GM21526 (cell line): ENCODE measurements around the gene GK.
"Not testable (repeated sequence)": the region's sequence is repeated elsewhere in the genome, so short reads cannot be mapped to it uniquely, and the experiment has no call there.

Experiments
- ATAC-seq: cut with Tn5 transposase; IDR thresholded peaks from one replicate; pipeline ENCODE4 v1.9.1; 2021; ENCODE audit warnings: moderate library complexity; ENCODE audit not compliant: unreplicated experiment, low FRiP score

The GK gene

GRCh38 chrX:30652527-30653414 is 452 bp upstream of the GK start:
- peak; percentile 90 for ATAC-seq

DNA sequence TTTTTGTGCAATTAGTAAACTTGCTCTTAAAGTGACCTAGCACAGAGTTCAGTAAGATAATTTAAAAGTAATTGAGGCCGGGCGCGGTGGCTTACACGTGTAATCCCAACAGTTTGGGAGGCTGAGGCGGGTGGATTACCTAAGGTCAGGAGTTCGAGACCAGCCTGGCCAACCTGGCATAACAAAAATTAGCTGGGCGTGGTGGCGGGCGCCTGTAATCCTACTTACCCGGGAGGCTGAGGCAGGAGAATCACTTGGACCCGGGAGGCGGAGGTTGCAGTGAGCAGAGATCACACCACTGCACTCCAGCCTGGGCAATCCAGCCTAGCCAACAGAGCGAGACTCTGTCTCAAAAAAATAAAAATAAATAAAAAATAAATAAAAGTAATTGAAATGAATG is 1.2 kb downstream of the GK start:
- not testable (repeated sequence) for ATAC-seq

- no peak for ATAC-seq
Measured at GRCh38 chrX:30654989-30655607, 1.9 kb downstream of the GK start.

GRCh38 chrX:30655991-30656390 is 2.8 kb downstream of the GK start:
- ATAC-seq, result no peak

- ATAC-seq, result no peak
Measured at GRCh38 chrX:30657196-30658161, 4.3 kb downstream of the GK start.

DNA sequence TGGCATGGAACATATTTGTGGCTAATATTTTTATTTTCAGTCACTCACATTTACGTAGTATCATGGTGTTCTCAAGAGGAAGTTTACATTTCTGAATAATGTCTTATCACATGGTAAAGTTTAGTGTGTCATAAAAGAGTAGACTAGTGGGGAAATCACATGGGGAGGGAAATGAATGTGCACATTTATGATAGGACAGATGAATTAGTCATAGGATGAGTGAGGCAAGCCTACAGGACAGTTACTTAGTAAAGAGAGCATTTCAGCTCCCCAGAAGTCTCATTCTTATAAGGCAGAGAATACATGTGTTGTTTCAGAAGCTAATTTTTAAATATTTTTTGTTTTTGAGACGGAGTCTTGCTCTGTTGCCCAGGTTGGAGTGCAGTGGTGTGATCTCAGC is 6.2 kb downstream of the GK start:
- no peak for ATAC-seq

- ATAC-seq, result no peak
Measured at GRCh38 chrX:30661228-30661627, 8.0 kb downstream of the GK start.

DNA sequence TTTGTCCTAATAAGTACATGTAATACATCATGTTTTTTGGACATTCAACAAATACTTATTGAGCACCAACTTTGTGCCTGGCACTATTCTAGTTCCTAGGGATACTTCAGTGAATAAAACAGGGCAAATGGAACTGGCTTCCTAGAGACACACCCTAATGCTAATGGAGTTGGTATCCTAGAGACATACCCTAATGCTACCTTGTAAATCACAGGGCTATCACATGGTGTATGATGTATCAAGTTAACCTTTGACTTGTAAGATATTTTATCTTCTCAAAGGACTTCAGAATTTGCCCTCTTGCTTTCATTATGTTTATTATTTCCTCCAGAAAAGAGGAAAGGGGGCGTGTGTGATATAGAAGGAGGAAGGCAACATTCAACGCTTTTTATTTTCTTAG is 10.1 kb downstream of the GK start:
- no peak for ATAC-seq

DNA sequence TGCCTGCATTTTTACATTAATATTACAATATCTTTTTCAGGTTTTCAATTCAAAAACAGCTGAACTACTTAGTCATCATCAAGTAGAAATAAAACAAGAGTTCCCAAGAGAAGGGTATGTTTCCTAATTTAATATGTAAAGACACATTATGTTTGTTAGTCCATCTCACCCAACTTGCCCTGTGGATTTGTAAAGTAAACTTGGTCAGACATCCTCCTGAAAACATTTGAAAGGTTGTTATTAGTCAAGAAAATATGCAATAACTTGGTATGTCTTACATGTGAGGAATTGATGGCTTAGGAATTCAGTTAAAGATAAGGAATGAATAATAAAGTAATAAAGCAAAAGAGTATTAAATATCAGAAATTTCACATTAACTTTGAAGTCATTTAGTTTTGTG is 12.2 kb downstream of the GK start:
- no peak for ATAC-seq

DNA sequence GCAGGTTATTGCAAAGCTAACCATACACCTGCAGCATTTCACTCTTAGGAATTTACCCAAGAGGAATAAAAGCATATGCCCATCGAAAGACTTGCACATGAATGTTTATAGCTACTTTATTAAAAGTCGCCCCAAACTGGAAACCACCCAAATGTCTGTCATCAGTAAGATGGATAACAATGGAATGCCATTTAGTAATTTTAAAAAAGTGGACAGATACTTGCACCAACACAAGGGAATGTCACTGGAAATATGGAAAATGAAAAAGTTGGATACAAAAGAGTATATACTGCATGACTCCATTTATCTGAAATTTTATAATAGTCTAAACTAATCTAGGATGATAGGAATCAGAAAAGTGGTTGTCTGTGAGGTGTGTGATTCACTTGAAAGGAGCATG is 12.9 kb downstream of the GK start:
- ATAC-seq, result no peak

DNA sequence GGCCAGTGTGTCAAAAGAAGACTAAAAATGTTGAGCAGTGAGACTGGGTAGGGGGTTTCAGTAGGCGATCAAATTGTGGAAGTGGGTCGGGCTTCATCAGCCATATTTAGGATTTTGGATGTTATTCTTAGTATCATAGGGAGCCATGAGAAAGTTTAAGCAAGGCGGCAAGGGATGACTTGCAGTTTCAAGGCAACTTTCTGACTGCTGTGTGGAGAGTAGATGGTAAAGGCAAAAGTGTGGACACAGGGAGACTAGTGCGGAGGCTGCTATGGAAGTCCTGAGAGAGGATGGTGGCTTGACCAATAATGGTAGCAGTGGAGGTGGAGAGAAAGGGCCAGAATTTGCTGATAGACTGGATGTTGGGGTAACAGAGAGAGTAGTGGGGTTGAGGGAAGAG is 15.4 kb downstream of the GK start:
- ATAC-seq, result no peak

GRCh38 chrX:30671189-30671588 is 18.0 kb downstream of the GK start:
- ATAC-seq, result not testable (repeated sequence)

DNA sequence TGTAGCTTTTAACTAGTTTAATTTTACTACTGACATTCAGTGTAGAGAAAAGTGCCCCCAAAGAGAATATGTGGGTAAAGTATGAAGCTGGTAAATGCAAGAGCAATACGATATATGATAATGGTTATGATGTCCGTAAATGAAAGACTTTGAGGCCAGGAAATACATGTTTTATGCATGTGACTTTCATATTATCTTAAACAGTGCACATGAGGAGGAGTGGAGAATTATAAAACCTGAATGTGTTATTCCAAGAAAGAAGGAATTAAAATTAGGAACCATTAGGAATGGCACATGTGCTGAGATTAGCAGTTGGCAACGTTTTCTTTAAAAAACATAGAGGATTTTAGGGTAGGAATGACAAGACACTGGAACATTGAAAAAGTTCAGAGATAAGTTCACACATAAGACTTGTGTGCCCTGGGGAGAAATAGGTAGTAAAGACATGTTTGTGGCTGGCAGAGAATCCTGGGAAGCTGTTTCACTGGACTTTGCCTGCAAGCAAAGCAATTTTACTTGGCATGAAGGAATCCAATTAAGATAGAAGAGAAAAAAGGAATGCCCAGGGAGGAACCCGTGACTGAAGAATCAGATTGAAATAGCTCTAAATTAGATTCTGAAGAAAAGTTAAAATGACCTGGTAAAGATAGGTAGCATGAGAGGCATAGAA is 20.0 kb downstream of the GK start:
- no peak for ATAC-seq

DNA sequence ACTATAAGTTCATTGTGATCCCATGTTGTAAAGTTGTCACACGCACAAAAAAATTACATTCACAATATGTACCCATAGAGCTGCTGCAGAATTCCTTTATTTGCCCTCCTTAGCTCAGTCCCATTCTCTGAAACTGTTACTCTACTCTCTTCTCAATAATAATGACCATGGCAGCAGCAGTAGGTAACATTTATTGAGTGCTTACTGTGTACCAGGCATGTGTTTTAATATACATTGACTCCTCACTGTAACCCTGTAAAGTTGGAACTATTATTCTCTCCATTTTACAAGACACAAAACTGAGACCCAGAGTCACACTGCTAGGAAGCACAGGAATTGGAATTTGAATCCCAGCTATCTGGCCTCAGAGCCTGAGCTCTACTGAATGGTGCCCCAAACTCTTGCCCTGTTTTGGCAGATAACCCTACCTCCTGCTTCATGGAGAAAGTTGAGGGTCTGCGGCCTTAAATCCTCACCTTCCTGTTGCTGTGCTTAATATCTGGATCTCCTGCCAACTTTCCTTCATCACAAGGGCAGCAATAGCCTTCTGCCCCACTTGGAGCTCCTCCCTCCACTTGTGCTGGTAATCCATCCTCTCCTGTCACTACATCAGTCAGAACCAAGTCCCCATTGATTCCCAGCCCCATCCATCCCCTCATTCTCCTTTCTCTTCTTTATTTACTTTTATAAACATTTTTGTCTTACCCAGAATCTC is 20.8 kb downstream of the GK start:
- no peak for ATAC-seq

- no peak for ATAC-seq
Measured at GRCh38 chrX:30674799-30675198, 21.6 kb downstream of the GK start.

- ATAC-seq, result no peak
Measured at GRCh38 chrX:30679369-30679768, 26.1 kb downstream of the GK start.

GRCh38 chrX:30680618-30681017 is 27.4 kb downstream of the GK start:
- ATAC-seq, result no peak

DNA sequence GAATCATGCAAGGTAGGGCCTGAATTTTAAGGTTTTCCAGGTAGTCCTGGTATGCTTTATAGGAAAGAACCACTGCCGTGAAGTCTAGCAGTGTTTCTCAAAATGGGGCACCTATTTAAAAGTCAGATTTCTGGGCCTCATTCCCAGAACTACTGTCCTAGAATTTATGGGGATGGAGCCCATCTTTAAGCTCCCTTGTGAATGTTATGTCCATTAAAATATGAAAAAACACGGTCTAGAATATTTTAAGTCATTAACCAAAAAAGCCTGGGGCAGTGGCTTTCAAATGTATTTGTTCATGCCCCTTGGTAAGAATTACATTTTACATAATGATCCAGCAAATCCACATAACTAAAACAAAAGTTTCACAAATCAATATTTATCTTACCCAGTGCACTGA is 35.4 kb downstream of the GK start:
- no peak for ATAC-seq

- no peak for ATAC-seq
Measured at GRCh38 chrX:30689116-30689515, 35.9 kb downstream of the GK start.

- ATAC-seq, result no peak
Measured at GRCh38 chrX:30690330-30690729, 37.1 kb downstream of the GK start.
